Measurements from ENCODE around the gene OGG1. TPM values are rescaled to one million over a fixed set of nuclear protein-coding genes. Genes with fewer than 3 reads are reported as not detected.

The OGG1 gene
- total and polyA plus RNA-seq, 9 of the 15 experiments (the other 6 are each of a cell fraction or from before 2014, with no cell fraction given): 6.6 to 33.0 (median 24.4) TPM

- TF ChIP-seq ZBTB33 (CRISPR knock-in tag; IDR thresholded peaks at IDR 0.05) (no peak), HMGN3 (IDR thresholded peaks at IDR 0.05; ENCODE audit: borderline replicate concordance, extremely low read depth, insufficient read length, low read depth, low read length) (no peak), KDM2B (CRISPR knock-in tag; IDR thresholded peaks at IDR 0.05) (no peak), ZFX (CRISPR knock-in tag; IDR thresholded peaks at IDR 0.05) (peak; percentile 63), TRIM24 (IDR thresholded peaks at IDR 0.05) (no peak), RB1 (IDR thresholded peaks at IDR 0.05; ENCODE audit: low read depth) (no peak), FOXP4 (CRISPR knock-in tag; IDR thresholded peaks at IDR 0.05; ENCODE audit: borderline replicate concordance) (no peak), USF1 (CRISPR knock-in tag; IDR thresholded peaks at IDR 0.05) (no peak), ATF7 (IDR thresholded peaks at IDR 0.05) (no peak), JUN (IDR thresholded peaks at IDR 0.05; ENCODE audit: borderline replicate concordance, low read depth, low read length) (no peak), JUN (CRISPR knock-in tag; IDR thresholded peaks at IDR 0.05; ENCODE audit: borderline replicate concordance) (no peak), KHSRP (IDR thresholded peaks at IDR 0.05) (no peak), TAF9B (IDR thresholded peaks at IDR 0.05; ENCODE audit: partially characterized antibody) (no peak), PKNOX1 (IDR thresholded peaks at IDR 0.05) (peak; percentile 22; the same call in 1 of the 2 replicates), MXD1 (CRISPR knock-in tag; IDR thresholded peaks at IDR 0.05; ENCODE audit: borderline replicate concordance, poor library complexity, severe bottlenecking) (no peak), VEZF1 (CRISPR knock-in tag; IDR thresholded peaks at IDR 0.05) (0 out of 2 replicates have a peak, but pooled peaks have one; percentile 13), ZNF3 (CRISPR knock-in tag; IDR thresholded peaks at IDR 0.05) (no peak), RBM14 (IDR thresholded peaks at IDR 0.05; ENCODE audit: borderline replicate concordance, insufficient read depth, low read depth, low read length) (no peak), ETV1 (tag; conservative IDR thresholded peaks at IDR 0.05; ENCODE audit: low read depth) (no peak), ZNF57 (CRISPR knock-in tag; IDR thresholded peaks at IDR 0.05) (no peak)
These were observed 30.1 kb downstream of the OGG1 start (continued) for GRCh38 chr3:9779721-9780457.
